ENCODE results near the gene GPC1.

GPC1 gene

DNA sequence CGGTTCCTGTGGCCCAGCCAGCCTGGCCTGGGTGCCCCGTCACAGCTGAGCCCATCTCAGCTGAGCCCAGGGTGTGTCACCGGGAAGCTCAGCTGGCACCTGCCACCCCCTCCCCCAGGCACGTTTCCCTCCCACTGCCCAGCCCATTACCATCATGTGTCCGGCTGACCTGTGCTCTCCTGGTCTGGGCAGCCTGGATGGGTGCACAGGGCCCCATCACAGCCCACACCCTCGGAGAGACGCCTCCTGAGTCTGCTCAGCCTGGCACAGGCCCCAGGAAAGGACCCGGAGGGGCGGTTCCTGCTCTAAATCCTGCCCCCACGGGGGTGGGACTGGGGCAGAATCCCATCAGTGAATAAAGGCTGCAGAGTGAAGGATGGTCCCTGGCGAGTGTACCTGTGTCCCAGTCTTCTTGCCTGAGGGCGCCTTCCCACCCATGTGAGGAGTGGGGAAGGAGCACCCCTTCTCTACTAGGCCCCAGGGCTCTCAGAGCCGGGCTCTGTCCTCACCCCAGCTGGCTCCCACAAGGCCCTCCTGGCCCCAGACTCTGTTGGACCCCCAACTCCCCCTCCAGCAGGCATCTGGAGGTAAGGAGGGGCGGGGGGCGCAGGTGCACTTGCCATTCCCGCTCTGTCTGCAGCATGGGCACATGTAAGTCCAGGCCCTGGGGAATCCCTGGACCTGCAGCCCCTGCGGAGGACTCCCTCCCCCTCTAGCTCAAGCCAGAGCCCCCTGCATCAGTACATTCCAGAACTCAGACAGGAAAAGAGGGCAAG is 21.2 kb downstream of the GPC1 start:
- no peak for DNase-seq (ENCODE audit: low read depth in 2 of 2)

DNA sequence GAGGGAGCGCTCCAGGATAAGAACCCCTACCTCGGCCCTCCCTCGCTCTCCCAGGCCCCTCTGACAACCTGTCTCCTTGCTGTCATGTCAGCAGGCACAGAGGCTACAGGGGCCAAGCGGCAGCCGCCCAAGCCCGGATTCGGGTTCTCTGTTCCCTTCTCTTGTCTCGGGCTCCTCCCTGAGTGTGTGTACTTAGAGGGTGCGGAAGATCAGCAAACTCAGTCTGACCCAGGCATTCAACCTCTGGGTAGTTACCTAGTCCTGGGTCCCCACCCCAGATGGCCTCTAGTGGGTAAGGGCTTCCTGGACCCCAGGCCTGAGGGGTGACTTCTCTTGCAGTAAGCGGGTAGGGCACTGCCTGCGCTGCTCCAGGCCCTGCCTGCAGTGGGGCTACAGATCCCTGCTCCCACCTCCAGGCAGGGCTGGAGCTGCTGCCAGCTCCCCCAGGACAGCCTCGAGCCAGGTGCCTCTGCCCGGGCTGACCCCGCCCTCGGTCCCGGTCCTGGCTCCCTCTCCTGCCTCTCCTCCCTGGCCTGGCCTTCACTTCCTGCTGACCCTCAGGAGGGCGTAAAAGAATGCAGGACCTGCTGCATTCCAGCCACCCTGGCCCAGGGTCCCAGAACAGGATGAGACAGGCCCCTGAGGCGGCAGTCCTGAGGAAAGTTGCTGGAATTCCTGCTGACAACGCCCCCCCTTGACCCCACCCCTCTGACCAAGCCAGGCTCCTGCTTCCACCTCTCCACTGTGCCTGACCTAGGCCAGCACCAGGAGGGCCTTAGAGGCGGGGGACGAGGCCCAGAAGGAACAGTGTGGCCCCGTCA is 22.0 kb downstream of the GPC1 start:
- no peak for DNase-seq (ENCODE audit: low read depth in 2 of 2)

GRCh38 chr2:240458044-240458899 is 22.8 kb downstream of the GPC1 start:
- no peak for DNase-seq (ENCODE audit: low read depth in 2 of 2)

DNA sequence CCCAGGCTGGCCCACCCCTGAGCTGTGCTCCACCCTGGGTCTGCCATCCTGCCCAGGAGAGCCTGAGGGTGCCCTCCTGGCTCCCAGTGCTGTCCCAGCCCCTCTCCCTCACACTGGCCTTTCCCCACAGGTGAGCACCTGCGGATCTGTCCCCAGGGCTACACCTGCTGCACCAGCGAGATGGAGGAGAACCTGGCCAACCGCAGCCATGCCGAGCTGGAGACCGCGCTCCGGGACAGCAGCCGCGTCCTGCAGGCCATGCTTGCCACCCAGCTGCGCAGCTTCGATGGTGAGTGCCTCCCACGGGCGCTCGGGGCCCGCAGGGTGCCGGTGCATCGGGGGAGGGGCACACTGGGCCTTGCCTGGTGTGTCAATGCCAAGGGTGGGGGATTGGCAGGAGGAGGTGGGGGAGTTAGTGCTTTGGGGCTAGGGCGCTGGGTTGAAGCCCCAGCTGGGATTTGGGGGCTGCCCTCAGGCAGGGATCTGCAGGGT is 23.5 kb downstream of the GPC1 start:
- no peak for DNase-seq (ENCODE audit: low read depth in 2 of 2)

DNA sequence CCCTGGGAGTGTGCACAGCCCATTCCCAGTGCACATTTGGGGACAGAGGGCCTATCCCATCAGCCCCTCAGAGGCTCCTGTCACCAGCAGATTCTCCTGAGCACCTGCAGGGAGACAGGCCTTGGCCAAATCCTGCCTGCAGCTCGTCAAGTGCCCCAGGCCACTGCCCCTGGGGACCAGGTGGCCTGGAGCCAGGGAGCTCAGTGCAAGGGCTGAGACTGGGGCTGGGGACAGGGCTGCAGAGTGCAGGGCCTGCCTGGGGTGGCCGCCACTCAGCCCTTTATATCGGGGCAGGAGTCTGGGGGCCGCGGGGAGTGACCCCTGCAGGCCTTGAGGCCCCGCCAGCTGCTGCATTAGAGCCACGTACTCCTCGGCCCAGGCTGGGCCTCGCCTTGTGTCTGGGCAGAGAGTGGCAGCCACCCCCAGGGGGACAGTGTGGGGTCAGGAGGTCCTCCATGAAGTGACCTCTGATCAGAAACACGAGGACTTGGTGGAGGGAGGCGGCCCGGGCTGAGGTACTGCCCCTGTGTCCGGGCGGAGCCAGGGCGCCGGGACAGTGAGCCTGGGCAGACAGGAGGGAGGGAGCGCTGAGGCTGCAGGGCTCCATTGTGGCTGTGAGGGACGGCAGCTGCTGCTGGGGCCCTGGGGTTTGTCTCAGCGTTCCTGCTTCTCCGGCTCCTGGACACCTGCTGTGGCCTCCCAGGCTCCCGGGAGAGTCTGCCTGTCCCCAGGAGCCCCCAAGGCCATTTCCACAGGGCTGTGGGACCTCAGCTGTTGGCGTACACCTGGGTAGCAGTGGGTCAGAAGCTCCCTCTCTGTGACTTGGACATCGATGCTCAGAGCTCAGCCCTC is 24.2 kb downstream of the GPC1 start:
- no peak for DNase-seq (ENCODE audit: low read depth in 2 of 2)

- DNase-seq (ENCODE audit: low read depth in 2 of 2): no peak
Observed at GRCh38 chr2:240460253-240460711, 24.8 kb downstream of the GPC1 start.

DNA sequence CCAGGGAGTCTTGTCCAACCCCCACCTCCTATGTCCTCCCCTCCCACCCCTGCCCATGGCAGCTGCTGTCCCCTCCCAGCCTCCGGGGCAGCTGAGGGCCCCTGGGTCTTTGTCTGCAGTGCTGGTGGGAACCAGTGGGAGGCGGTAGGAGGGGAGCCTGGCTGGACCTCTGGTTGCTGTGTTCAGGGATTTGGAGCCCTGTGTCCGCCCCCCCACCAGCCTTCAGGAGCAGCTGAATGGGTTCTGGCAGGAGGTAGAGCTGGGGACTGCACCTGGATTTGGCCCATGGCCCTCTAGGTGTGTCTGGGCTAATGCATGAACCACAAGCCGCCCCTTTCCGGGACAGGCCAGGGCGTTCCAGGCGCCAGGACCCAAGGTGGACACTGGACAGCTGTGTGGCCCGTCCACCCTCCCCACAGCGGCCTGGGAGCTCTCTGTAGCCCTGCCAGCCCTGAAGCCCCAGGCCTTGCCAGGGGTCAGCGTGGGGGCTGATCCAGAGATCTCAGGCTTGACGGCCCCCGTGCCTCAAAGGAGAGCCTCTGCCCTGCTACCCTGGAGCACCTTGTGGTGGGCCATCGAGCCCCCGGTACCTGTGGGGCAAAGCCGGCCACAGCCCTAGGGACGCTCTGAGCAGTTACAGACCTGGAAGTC is 25.4 kb downstream of the GPC1 start:
- no peak for DNase-seq (ENCODE audit: low read depth in 2 of 2)

DNA sequence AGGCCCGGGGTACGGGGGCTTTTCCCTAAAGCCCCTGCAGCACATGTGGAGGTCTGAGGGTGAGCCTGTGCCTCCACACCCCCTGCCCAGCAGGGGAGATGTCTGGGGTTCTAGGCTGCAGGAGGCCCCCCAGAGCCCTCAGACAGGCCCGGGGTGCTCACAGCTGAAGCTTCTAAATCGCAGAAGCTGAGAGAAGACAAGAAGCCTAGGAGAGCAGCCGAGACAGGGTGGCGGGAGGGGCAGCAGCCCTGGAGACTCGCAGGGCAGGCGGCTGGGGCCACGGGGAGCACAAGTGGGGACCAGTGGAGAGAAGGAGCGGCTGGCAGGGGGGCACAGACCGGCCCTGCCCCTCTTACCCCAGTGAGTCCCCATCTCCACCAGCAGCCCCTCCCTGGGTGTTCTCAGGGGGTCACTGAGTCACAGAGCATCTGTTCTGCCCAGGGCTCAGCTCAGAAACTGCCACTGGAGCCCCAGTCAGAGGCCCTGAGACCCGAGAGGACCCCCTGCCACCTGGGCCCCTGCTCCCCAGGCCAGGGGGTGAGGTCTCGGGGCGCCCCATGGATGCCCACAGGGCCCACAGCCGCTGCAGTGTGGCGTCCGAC is 26.1 kb downstream of the GPC1 start:
- DNase-seq (ENCODE audit: low read depth in 2 of 2): no peak

- no peak for DNase-seq (ENCODE audit: low read depth in 2 of 2)
Observed at GRCh38 chr2:240462073-240462706, 26.7 kb downstream of the GPC1 start.

- DNase-seq (ENCODE audit: low read depth in 2 of 2): no peak
Observed at GRCh38 chr2:240462707-240463273, 27.3 kb downstream of the GPC1 start.

DNA sequence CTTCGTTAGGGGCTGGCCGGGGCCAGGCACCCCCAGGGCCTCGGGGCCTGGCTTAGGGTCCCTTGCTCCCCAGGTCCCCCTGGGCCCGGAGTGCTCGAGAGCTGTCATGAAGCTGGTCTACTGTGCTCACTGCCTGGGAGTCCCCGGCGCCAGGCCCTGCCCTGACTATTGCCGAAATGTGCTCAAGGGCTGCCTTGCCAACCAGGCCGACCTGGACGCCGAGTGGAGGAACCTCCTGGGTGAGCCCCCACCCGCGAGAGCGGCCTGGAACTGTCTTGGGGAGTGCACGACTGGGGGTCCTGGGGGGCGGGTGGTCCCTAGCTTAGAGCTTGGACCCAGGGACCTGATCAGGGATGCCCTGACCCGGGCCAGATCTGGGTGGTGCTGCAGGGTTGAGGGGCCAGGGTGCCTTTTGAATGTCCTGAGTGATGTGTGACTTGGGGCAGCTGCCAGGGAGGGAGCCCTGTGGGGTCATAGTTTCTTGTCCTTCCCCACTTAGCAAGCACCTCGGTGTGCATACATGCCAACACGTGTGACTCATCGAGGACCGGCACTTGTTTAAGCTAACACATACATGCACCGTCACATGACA is 27.9 kb downstream of the GPC1 start:
- DNase-seq (ENCODE audit: low read depth in 2 of 2): no peak

DNA sequence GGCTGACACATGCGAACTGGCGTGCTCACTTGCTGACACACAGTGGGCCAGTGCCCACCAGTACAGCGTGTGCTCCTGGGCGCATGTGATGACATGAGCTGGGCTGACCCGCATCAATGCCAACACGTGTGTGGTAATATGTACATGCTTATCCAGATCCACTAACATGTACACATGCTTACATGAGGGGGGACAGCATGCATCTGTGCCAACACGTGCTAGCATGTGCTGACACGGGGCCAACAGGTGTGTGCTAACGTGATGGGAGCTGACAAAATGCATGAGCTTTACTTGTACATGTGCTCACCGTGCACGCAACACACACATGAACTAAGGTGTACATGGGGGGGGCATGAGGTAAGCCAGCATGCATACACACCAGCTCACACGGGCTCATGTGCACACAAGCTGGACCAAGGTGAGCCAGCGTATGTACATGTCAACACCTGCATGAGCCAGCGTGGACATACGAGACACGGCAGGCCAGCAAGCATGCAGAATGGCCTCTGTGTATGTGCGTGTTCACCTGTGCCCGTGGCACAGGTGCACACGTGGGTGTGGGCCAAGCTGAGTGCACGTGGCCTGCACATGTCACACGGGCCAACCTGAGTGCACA is 28.5 kb downstream of the GPC1 start:
- DNase-seq (ENCODE audit: low read depth in 2 of 2): no peak

- DNase-seq (ENCODE audit: low read depth in 2 of 2): no peak
Observed at GRCh38 chr2:240464514-240465241, 29.2 kb downstream of the GPC1 start.

GRCh38 chr2:240465268-240465764 is 29.9 kb downstream of the GPC1 start:
- DNase-seq (ENCODE audit: low read depth in 2 of 2): no peak

- no peak for DNase-seq (ENCODE audit: low read depth in 2 of 2)
Observed at GRCh38 chr2:240465765-240466578, 30.5 kb downstream of the GPC1 start.

DNA sequence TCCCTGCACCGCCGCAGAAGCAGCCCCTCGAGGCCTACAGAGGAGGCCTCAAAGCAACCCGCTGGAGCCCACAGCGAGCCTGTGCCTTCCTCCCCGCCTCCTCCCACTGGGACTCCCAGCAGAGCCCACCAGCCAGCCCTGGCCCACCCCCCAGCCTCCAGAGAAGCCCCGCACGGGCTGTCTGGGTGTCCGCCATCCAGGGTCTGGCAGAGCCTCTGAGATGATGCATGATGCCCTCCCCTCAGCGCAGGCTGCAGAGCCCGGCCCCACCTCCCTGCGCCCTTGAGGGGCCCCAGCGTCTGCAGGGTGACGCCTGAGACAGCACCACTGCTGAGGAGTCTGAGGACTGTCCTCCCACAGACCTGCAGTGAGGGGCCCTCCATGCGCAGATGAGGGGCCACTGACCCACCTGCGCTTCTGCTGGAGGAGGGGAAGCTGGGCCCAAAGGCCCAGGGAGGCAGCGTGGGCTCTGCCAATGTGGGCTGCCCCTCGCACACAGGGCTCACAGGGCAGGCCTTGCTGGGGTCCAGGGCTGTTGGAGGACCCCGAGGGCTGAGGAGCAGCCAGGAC is 31.2 kb downstream of the GPC1 start:
- no peak for DNase-seq (ENCODE audit: low read depth in 2 of 2)

All from stimulated activated CD4-positive, alpha-beta T cell treated with anti-CD3 and anti-CD28 coated beads, Interleukin-1b, Interleukin-23, amount 100 ng/mL, for 1 hour (primary cell).